T47D (cell line): ENCODE measurements around the gene SLC25A10.

ENCODE experiments used
- DNase-seq, 2 experiments: peaks; one replicate each; pipeline versions ENCODE4 v3.0.0 to v3.0.0-alpha.2; 2011 to 2012; ENCODE audit warnings: low read depth in 1 of 2, low spot score in 1 of 2
- JUND ChIP-seq: IDR thresholded peaks from 2 replicates; pipeline ENCODE4 v1.6.1; 2012; ENCODE audit warnings: low read depth
- in situ Hi-C: cut with HindIII; loops from 2 replicates; pipeline ENCODE4 v1.10.0; 2016; ENCODE audit warnings: low sequenced_read_pairs, low pct_unique_long_range_greater_than_20kb

The SLC25A10 gene

DNA sequence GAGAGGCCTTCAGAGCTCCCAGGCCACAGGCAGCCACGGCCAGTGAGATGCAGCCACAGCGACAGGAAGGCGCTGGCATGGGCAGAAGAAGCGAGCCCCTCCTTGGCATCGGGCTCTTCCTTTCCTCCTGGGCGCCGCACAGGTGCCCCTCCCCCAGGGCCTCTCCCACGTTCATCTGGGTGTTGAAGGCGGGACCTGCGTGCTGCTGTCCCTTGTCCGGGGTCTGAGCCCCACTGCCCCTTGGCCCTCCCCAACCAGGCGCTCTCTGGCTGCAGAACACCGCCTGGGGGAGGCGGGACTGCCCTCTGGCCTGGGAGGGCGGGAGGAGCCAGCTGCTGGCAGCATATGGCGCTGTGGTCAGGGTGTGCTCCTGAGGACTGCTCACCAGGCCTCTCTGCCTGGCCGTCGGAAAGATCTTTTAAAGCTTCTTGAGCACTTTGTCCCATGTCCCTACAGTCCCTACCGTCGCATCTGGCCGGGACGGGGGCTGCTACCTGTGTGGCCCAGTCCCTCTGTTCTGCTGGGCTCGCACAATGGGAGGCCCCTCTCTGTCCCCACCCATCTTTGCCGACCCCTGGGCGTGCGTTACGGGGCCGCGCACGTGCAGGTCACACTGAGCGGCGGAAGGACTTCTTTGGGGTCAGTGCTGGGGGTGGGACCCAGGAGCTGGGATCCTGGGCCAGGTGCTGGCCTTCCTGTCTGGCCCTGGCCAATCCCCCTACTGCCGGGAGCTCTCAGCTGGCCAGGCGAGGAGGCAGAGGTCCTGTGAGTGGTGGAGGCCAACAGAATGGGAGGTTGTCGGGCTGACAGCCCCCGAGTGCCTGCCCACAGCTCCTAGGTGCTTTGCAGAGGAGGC lies 1.7 kb downstream of the SLC25A10 start:
- TF ChIP-seq JUND, result no peak
- in situ Hi-C loops, result no loop called here
- DNase-seq, result peak; percentile 55 to 56

DNA sequence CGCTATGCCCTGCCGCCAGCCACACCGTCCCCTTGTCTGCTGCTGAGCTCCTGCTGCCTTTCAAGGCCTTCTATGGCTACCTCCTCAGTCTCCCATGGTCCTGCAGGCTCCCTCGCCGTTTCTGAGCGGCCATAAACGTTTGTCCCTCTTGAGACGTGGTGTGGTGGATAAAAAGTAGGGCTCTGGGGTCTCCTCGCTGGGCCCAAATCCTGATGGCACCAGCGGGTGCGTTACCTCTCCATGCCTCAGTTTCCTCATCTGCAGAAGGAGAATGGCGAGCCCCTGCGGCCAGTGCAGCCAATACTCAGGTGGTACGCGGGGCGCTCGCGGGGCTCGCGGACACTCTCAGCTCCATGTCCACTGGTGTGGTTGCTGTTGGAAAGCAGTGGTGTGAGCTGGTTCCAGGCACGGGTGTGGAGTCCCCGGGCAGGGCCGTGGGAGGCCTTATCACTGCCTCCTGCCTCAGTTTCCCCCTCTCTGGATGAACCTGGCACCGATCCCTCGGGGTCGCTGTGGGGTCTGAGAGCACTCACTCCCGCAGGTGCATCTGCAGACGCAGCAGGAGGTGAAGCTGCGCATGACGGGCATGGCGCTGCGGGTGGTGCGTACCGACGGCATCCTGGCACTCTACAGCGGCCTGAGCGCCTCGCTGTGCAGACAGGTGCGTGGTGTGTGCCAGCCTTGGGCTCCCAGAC lies 2.5 kb downstream of the SLC25A10 start:
- no peak for DNase-seq
- in situ Hi-C loops, result no loop called here
- TF ChIP-seq JUND, result no peak

DNA sequence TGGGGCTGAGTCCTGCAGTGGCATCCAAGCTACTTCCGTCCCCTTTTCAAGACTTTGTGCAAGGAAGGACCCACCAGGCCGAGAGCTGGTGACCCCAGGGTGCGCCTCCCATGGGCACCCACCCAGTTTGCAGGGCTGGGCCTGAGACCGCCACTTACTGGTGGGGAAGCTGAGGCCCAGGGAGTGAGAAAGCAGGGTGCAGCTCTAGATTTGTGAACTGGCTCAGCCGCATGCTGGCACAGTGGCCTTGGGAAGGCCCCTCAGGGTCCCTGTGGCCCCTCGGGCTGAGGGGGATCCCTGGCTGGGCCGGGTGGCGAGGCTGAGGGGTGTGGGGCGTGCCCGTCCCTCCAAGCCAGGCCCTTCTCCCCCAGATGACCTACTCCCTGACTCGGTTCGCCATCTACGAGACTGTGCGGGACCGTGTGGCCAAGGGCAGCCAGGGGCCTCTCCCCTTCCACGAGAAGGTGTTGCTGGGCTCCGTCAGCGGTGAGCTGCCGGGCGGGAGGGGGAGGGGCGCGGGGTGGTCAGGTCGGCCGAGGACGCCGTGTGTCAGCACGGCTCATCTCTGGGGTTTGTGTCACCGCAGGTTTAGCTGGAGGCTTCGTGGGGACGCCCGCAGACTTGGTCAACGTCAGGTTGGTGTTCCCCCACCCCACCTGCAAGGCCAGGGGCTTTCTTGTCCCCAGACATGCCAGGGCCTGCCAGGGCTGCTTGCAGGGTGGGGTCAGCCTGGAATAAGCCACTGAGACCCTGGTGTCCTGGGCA lies 3.2 kb downstream of the SLC25A10 start:
- DNase-seq, result no peak
- no peak for TF ChIP-seq JUND
- in situ Hi-C loops, result no loop called here

DNA sequence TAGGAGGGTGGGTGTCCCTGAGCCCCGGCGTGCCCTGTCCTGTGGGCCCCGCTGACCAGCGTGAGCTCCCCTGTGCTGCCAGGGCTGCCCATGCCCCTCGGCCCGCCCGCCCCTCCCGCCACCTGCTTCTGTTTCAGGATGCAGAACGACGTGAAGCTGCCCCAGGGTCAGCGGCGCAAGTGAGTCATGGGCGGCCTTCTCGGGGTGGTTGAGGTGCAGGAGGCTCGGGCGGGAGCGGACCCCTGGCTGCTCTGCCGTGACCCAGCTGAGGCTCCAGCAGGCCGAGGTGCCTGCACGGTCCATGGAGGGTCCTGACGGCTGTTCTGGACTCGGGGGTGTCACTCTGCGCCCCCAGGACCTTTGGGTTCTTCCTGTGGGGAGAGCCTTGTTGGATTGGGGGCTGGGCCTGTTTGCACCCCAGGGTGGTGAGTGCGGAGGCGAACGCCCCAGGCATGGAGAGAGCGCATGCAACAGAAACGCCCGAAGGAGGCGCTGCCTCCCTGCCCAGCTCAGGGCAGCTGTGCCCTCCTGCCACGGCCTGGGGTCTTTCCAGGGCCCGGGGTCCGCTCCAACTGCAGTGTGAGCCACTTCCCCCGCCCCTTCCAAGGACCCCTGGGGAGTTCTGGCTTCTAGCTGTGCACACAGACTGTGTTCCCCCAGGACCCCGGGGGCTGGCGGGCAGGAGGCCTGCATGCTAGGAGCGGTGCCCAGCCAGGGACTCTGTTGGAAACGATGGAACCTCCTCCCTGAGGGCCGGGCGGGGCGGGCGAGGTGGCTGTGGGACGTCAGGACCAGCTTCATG lies 4.0 kb downstream of the SLC25A10 start:
- TF ChIP-seq JUND, result no peak
- in situ Hi-C loops, result no loop called here
- DNase-seq, result no peak

DNA sequence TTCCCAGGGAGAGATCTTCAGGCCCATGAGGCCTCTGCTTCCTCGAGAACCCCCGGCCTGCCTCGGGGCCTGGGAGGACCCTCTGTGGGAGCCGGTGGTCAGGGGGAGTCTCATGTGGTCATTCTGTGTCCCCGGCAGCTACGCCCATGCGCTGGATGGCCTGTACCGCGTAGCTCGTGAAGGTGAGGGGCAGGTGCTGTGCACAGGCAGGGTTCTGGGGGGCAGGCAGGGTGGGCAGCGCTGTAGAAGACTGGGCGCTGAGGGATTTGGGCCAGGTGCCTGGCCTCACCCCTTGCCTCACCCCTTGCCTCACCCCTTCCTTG lies 4.6 kb downstream of the SLC25A10 start:
- in situ Hi-C loops, result no loop called here
- no peak for TF ChIP-seq JUND
- no peak for DNase-seq

DNA sequence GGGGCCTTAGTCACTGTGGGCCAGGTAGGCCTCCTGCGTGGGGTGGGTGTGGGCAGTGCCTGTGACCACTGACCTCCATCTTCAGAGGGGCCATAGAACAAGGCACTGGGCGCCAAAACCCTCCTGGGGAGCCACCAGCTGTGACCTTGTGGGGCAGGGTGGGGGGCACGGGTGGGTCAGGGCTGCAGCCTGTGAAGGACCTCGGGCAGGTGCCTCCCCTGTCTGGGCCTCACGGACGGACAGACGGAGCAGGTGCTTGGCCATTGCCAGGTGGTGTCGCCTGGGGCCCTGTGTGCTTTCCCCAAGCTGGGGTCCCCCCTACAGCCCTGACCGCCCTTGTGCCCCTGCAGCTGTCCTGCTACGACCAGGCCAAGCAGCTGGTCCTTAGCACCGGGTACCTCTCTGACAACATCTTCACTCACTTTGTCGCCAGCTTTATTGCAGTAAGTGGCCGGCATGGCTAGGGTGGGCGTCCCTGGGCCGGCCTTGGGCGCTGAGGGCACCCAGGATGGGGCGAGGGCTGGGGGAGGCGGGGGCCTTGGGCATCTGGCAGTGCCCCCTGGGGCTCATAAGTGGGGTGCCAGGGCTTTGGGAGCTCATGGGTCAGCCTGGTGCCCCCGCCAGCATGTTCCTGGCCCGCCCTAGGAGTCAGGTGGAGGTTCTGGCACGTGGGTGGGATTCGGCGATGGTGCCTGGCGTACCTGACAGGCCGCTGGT lies 5.1 kb downstream of the SLC25A10 start:
- no peak for TF ChIP-seq JUND
- DNase-seq, result no peak
- in situ Hi-C loops, result no loop called here

DNA sequence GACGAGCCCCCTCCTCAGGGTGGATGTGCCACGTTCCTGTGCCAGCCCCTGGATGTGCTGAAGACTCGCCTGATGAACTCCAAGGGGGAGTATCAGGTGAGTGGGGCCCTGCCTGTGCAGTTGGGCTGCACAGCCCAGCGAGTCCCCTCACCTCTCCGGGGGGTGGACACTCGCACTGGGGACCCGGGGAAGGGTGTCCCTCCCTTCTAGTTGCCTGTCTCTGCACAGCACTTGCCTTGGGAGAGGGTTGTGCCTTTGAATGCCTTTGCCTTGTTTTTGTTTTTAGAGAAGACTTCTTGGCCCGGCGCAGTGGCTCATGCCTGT lies 5.6 kb downstream of the SLC25A10 start:
- in situ Hi-C loops, result no loop called here
- no peak for TF ChIP-seq JUND
- DNase-seq, result no peak

DNA sequence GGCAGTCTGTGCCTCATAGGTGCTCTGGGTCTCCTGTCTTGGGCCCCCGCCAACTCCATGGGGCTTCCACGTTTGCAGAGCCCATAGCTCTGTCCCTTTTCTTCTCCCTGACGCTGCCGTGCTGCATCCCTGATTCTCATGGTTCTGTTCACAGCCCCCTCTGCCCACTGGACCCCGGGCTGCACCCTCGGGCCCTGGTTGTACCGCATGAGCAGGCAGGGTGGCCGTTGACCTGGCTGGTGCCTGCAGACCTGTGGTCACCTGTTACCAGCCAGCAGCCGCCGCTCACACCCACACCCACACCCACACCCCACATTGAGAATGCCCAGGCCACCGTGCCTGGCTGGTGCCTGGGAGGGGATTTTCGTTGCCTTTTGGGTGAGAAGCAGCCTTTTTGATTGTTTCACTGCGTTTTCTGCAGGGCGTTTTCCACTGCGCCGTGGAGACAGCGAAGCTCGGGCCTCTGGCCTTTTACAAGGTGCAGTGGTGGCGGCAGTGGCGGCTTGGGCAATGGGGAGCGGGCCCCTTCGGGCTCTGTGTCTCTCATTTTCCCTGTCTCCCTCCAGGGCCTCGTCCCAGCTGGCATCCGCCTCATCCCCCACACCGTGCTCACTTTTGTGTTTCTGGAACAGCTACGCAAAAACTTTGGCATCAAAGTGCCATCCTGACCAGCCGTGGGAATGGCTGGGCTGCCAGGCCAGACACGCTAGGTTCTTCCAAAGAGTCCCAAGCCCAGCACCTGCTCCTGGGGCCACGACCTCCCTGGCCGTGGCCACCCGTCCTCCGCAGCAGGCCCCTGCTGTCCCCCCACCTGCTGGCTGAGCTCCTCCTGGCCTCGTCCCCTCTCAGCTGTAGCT lies 7.6 kb downstream of the SLC25A10 start:
- TF ChIP-seq JUND, result no peak
- DNase-seq, result no peak
- in situ Hi-C loops, result no loop called here

DNA sequence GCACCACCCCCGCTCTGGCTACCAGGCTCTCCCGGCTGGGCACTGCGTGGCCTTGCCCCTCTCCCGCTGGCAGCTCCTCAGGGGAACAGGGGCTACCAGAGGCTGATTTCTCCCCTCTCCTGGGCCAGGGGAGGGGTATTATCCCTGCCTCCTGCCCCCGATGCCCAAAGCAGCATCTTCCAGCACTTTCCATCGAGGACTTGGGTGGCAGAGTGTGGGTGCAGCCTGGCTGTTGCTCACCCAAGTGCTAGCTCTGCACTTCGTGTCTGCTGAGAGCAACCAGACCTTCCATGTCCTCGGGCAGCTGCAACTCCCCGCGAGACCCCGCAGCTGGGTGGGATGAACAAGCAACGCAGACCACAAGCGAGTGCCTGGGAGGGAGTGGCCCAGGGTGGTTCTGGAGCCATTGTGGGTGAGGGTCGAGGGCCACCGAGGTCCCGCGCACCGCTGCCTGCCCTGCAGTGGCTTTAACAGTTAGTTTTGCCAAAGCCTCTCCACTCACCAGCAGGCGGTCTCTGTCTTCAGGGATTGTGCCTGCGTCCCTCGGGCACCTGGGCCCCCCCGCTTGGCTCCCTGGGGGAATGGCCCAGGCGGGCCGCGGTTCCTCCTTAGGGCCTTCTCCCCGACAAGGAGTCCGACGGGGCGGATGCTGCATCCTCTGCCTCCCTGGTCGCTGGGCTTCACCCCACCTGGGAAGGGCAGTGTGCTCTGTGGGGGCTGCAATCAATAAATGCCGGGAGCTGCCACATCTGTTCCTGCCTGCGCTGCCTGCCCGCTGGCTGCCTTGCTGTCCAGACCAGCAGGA lies 8.4 kb downstream of the SLC25A10 start:
- in situ Hi-C loops, result no loop called here
- TF ChIP-seq JUND, result no peak
- DNase-seq, result no peak
